GM10266 (cell line): ENCODE data around the gene USP13.

ENCODE experiments used
- DNase-seq: peaks from one replicate; pipeline ENCODE4 v3.0.0; 2012; ENCODE audit errors: extremely low spot score
- CTCF ChIP-seq: IDR thresholded peaks from 2 replicates; pipeline ENCODE4 v1.5.1; 2012; ENCODE audit warnings: mild to moderate bottlenecking, low read depth; ENCODE audit not compliant: control insufficient read depth, insufficient read depth; ENCODE audit errors: missing control alignments

USP13 gene

DNA sequence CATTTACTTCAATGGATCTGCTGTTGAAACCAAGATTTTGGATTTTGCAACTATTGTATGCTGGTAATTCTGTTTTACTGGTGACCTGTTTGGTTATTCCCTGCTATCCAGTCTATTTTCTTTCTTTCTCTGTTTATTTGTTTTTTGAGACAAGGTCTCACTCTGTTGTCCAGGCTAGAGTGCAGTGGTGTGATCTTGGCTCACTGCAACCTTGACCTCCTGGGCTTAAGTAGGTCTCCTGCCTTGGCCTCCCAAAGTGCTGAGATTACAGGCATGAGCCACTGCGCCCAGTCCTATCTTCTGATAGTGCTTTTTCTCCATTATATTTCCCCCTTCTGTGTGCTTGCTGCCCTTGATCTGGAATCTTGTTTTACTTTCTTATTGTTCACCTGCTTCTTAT lies 15.6 kb downstream of the USP13 start:
- no peak for TF ChIP-seq CTCF
- DNase-seq = no peak

GRCh38 chr3:179670311-179670710 lies 17.5 kb downstream of the USP13 start:
- DNase-seq = no peak
- TF ChIP-seq CTCF = no peak

DNA sequence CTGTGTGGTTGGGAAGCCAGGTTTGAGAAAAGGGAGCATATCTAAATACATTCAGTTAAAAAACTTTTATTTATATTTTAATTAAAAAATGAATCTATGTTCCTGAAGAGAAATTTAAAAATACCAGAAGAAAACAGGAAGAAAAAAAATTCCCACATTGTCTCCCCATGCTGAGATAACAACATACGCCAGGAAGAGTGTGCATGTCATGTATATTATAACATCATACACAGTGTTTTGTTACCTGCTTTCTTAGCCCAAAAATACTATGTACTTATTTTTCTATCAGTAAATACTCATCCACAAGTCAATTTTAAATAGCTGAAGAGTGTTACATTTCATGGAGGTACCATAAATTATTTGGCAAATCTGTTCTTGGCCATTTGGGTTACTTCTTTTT lies 18.5 kb downstream of the USP13 start:
- DNase-seq = no peak
- no peak for TF ChIP-seq CTCF

DNA sequence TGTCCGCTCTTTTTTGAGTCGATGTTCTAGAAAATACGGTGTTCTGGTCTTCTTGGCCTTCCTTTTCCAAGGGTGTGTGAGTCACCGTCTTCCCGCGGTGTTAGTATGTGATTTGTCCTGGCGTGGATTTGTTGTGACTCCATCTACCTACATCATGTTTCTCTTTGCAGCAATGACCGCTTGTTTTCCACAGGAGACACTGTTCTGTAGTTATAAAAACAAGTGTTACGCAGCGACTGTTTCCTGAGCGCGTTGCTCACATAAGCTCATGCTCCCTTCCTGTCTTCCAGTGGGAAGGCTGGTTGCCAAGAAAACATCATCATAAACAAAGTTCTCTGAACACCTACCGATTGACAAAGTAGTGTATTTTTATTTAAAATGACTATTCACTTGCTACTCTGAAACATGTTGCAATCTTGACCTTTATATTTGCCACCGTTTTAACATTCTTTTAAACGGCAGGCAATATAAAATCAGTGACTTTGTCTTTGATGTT lies 19.0 kb downstream of the USP13 start:
- no peak for DNase-seq

GRCh38 chr3:179672918-179673317 lies 20.1 kb downstream of the USP13 start:
- TF ChIP-seq CTCF = no peak

More for the DNA sequence above, 19.0 kb downstream of the USP13 start:
- no peak for TF ChIP-seq CTCF

GRCh38 chr3:179673523-179673922 lies 20.7 kb downstream of the USP13 start:
- no peak for DNase-seq
- no peak for TF ChIP-seq CTCF

More at GRCh38 chr3:179672918-179673317, 20.1 kb downstream of the USP13 start:
- DNase-seq = no peak

GRCh38 chr3:179676081-179676480 lies 23.2 kb downstream of the USP13 start:
- TF ChIP-seq CTCF = no peak
- DNase-seq = no peak
